ENCODE results near the gene BBS12. TPM values are rescaled to one million over a fixed set of nuclear protein-coding genes. Genes with fewer than 3 reads are reported as not detected.

BBS12 gene
- 1.7 and 1.8 TPM in 2 replicates for total RNA-seq (2014; rRNA removed; shearing (Covaris generic))
- 1.9 and 3.2 TPM in 2 replicates for total RNA-seq (2022)
- Bru-seq, nascent RNA = percentile 47 among the genes with signal in this experiment
- BruChase-seq, experiment 1, labeled RNA remaining after a 6-hour chase = percentile 31 among the genes with signal in this experiment
- percentile 45 among the genes with signal in this experiment for BruChase-seq, experiment 2, labeled RNA remaining after a 2-hour chase
- long read RNA-seq, transcript BBS12-201 (2 exons, 3,244 nt) = major isoform, 7 of 7 reads
- long read RNA-seq, partial matches to known transcripts = 0 of 7 reads
- long read RNA-seq, other reads (novel, unspliced or antisense) = 0 of 7 reads

DNA sequence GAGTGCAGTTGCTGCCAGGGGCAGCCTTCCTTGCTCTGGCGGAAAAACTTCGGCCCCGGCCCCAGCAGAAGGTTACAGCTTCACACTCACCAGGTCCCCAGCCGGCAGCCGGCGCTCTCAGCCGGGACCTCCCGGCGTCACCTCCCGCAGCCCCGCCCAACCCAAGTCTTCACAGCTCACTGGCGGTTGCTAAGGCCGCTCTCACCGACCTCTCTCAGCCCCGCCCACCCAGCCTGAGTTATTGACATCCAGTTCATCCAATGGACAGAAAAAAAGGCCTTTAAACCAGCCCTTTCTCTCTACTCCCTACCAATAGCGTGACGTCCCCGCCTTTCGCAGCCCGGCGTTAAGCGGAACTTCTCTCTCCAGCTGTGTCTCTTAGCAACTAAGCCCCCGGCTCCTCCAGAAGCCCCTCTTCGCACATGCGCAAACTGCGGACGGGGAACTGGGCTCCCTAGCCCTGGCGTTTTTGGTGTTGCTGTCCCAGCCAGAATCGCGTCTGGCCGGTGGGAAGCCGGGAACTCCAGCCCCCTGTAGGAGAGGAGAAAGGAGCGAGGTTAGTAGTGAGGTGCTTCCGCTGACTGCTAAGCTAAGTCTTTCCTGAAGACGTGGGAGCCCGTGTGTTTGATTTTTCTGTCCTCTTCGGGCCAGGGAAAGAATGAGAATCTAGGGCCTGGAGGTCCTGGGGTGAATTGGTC lies at the start of gene BBS12:
Gene BBS12, plus strand, starts transcription at position 376 of the 698 bp plus-strand sequence. CDS start 9,189 bp downstream, outside the sequence.
- ChIA-PET POLR2A (interaction anchor here (0.6 to 2.4 kb wide), 13 partner anchors 8 to 1976 kb away, joined by 3 to 20 read pairs (median 3); partner anchors contain the start of gene NUDT6), CTCF (ENCODE audit: unreplicated experiment) (interaction anchor here (1.1 to 2.4 kb wide), 3 partner anchors 16 to 191 kb away, joined by 4 to 8 read pairs (median 4); no protein-coding TSS in a partner anchor)
- Histone ChIP-seq H3K4me3 (ENCODE audit: low read depth, low read length, poor library complexity, severe bottlenecking) (peak within 1 kb of the TSS; percentile 79), H3K27ac (ENCODE audit: low read depth, low read length, poor library complexity, severe bottlenecking) (no peak within 1 kb of the TSS), H3K4me1 (ENCODE audit: insufficient read depth, low read length, poor library complexity, severe bottlenecking) (peaks cover 7% of the 10 kb centered on the region), H3K9me2 (ENCODE audit: insufficient read depth, low read length) (no peaks in the 10 kb centered on the region), H3K4me2 (ENCODE audit: low read length) (peak within 1 kb of the TSS; percentile 91), H3K79me2 (ENCODE audit: insufficient read depth, low read depth, low read length) (no peaks in the 10 kb centered on the region), H3K9me3 (ENCODE audit: low read length) (no peaks in the 10 kb centered on the region), H4K20me1 (ENCODE audit: insufficient read depth, low read length) (no peaks in the 10 kb centered on the region), H2AFZ (ENCODE audit: low read length) (peak within 1 kb of the TSS; percentile 97), H3K36me3 (ENCODE audit: insufficient read depth, low read length) (no peaks in the 10 kb centered on the region)
- TF ChIP-seq, protein P1, sequence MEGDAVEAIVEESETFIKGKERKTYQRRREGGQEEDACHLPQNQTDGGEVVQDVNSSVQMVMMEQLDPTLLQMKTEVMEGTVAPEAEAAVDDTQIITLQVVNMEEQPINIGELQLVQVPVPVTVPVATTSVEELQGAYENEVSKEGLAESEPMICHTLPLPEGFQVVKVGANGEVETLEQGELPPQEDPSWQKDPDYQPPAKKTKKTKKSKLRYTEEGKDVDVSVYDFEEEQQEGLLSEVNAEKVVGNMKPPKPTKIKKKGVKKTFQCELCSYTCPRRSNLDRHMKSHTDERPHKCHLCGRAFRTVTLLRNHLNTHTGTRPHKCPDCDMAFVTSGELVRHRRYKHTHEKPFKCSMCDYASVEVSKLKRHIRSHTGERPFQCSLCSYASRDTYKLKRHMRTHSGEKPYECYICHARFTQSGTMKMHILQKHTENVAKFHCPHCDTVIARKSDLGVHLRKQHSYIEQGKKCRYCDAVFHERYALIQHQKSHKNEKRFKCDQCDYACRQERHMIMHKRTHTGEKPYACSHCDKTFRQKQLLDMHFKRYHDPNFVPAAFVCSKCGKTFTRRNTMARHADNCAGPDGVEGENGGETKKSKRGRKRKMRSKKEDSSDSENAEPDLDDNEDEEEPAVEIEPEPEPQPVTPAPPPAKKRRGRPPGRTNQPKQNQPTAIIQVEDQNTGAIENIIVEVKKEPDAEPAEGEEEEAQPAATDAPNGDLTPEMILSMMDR (conservative IDR thresholded peaks at IDR 0.05; ENCODE audit: low read length) = peak; percentile 66
- no peak for TF ChIP-seq EZH2phosphoT487 (IDR thresholded peaks at IDR 0.05; ENCODE audit: borderline replicate concordance, low read depth, low read length)
- DNase-seq (ENCODE audit: low spot score) = peak; percentile 99
- no TSS peak for BruUV-seq (replicated peaks)
- intact Hi-C loops (cut with micrococcal nuclease; ENCODE audit: unreplicated experiment) = loop anchor here (1.0 to 10.0 kb wide), 3 partner anchors 182 to 908 kb away; partner anchors contain the start of genes CCNA2 and NUDT6

DNA sequence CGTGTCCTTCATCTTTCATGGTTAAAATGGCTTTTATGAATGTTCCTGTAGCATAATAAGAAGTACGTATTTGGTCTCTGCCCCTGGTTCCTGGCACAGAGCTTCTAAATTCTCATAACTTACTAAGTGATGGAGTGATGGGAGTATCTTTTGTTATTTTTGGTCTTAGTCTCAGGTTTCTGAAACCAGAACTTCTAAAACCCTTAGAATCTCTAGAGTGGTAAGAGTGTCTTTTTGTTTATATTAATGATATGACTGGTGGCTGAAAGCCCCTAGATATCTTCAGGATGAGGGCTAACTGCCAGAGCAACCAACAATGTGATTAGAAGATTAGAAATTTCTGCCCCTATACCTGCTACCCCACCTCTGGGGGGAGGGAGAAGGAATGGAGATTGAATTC lies 45.8 kb upstream of the BBS12 start:
- no peak overlapping the region for H3K4me2 ChIP-seq (ENCODE audit: low read length)
- POLR2A ChIA-PET = no interaction called here

DNA sequence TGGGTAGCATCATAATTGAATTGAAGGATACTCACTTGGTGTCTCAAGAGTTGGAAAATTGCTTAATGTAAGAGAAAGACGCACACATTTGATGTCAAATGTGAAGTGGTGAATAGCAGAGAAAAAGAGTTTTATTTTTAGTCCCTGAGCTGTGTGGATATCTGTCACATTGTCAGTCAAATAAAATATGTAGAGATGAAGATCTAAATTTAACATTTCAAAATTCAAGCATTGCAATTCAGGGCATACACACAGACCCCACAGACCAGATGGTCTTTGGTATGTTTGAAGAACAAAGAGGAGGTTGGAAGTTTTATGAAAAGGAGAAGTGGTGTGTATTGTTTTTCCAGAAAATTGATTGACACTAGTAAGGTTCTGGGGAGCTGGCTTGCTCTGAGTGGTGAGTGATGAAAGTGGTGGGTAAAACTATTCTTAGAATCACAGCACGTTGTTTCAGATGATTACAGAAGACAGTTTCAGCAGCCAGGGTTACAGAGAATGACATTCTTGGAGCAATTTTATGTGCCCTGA lies 44.9 kb upstream of the BBS12 start:
- Histone ChIP-seq H4K20me1 (ENCODE audit: insufficient read depth, low read length) (no peaks in the 10 kb centered on the region), H3K36me3 (ENCODE audit: insufficient read depth, low read length) (no peaks in the 10 kb centered on the region), H3K9me2 (ENCODE audit: insufficient read depth, low read length) (no peaks in the 10 kb centered on the region), H3K4me3 (ENCODE audit: low read depth, low read length, poor library complexity, severe bottlenecking) (no peak overlapping the region), H3K4me1 (ENCODE audit: insufficient read depth, low read length, poor library complexity, severe bottlenecking) (no peaks in the 10 kb centered on the region), H3K4me2 (ENCODE audit: low read length) (no peak overlapping the region), H2AFZ (ENCODE audit: low read length) (no peak overlapping the region), H3K79me2 (ENCODE audit: insufficient read depth, low read depth, low read length) (no peaks in the 10 kb centered on the region), H3K9me3 (ENCODE audit: low read length) (no peaks in the 10 kb centered on the region), H3K27ac (ENCODE audit: low read depth, low read length, poor library complexity, severe bottlenecking) (no peak overlapping the region)
- BruUV-seq (replicated peaks) = no TSS peak
- intact Hi-C loops (cut with micrococcal nuclease; ENCODE audit: unreplicated experiment) = no loop called here
- no peak for DNase-seq (ENCODE audit: low spot score)
- ChIA-PET CTCF (ENCODE audit: unreplicated experiment) (no interaction called here), POLR2A (no interaction called here)
- TF ChIP-seq, protein P1 (conservative IDR thresholded peaks at IDR 0.05; ENCODE audit: low read length) = no peak
- no peak for TF ChIP-seq EZH2phosphoT487 (IDR thresholded peaks at IDR 0.05; ENCODE audit: borderline replicate concordance, low read depth, low read length)

More for the DNA sequence above, 45.8 kb upstream of the BBS12 start:
- no peaks in the 10 kb centered on the region for H3K79me2 ChIP-seq (ENCODE audit: insufficient read depth, low read depth, low read length)
- no peaks in the 10 kb centered on the region for H4K20me1 ChIP-seq (ENCODE audit: insufficient read depth, low read length)
- no peak for TF ChIP-seq EZH2phosphoT487 (IDR thresholded peaks at IDR 0.05; ENCODE audit: borderline replicate concordance, low read depth, low read length)
- no TSS peak for BruUV-seq (replicated peaks)
- CTCF ChIA-PET (ENCODE audit: unreplicated experiment) = no interaction called here
- H3K9me2 ChIP-seq (ENCODE audit: insufficient read depth, low read length) = no peaks in the 10 kb centered on the region
- H3K4me1 ChIP-seq (ENCODE audit: insufficient read depth, low read length, poor library complexity, severe bottlenecking) = no peaks in the 10 kb centered on the region
- H2AFZ ChIP-seq (ENCODE audit: low read length) = no peak overlapping the region
- H3K9me3 ChIP-seq (ENCODE audit: low read length) = no peaks in the 10 kb centered on the region
- no peak overlapping the region for H3K27ac ChIP-seq (ENCODE audit: low read depth, low read length, poor library complexity, severe bottlenecking)
- H3K4me3 ChIP-seq (ENCODE audit: low read depth, low read length, poor library complexity, severe bottlenecking) = no peak overlapping the region
- no peak for DNase-seq (ENCODE audit: low spot score)
- intact Hi-C loops (cut with micrococcal nuclease; ENCODE audit: unreplicated experiment) = no loop called here
- H3K36me3 ChIP-seq (ENCODE audit: insufficient read depth, low read length) = no peaks in the 10 kb centered on the region

Measured in OCI-LY7 (cell line).